Activated T-cell treated with anti-CD3 and anti-CD28 coated beads for 4 hours (primary cell): Measurements from ENCODE around the gene CDH26.

Source experiments
- DNase-seq: peaks from one replicate; pipeline ENCODE4 v3.0.0-alpha.2; 2020

Gene CDH26

GRCh38 chr20:59958123-59958522 is at the start of gene CDH26:
TSS of gene CDH26 (plus strand) at chr20:59958423. CDS start at chr20:59958727, 304 bp downstream.
- DNase-seq = no peak

GRCh38 chr20:59908855-59909254 is 49.4 kb upstream of the CDH26 start:
- DNase-seq = no peak

- no peak for DNase-seq
These were observed 47.2 kb upstream of the CDH26 start for GRCh38 chr20:59911041-59911440.

GRCh38 chr20:59912609-59913008 is 45.6 kb upstream of the CDH26 start:
- no peak for DNase-seq

GRCh38 chr20:59920944-59921343 is 37.3 kb upstream of the CDH26 start:
- DNase-seq = no peak

- DNase-seq = no peak
These were observed 34.7 kb upstream of the CDH26 start for GRCh38 chr20:59923514-59923913.

- DNase-seq = no peak
These were observed 32.9 kb upstream of the CDH26 start for GRCh38 chr20:59925359-59925758.

- no peak for DNase-seq
These were observed 32.3 kb upstream of the CDH26 start for GRCh38 chr20:59925899-59926298.

- no peak for DNase-seq
These were observed 26.5 kb upstream of the CDH26 start for GRCh38 chr20:59931511-59932312.

- no peak for DNase-seq
These were observed 25.5 kb upstream of the CDH26 start for GRCh38 chr20:59932616-59933295.

GRCh38 chr20:59933296-59933848 is 24.9 kb upstream of the CDH26 start, which contains the start of gene SYCP2:
TSS of gene SYCP2 (minus strand) at chr20:59933637. CDS start at chr20:59922413, 11,224 bp downstream.
- peak; percentile 53 for DNase-seq

GRCh38 chr20:59933849-59934585 is 24.2 kb upstream of the CDH26 start:
- peak; percentile 71 for DNase-seq

- DNase-seq = no peak
These were observed 22.6 kb upstream of the CDH26 start for GRCh38 chr20:59935457-59936185.

GRCh38 chr20:59936409-59936808 is 21.8 kb upstream of the CDH26 start:
- DNase-seq = no peak

- no peak for DNase-seq
These were observed 21.1 kb upstream of the CDH26 start for GRCh38 chr20:59937150-59937549.

GRCh38 chr20:59938221-59938620 is 20.0 kb upstream of the CDH26 start:
- no peak for DNase-seq

- no peak for DNase-seq
These were observed 19.5 kb upstream of the CDH26 start for GRCh38 chr20:59938696-59939051.

GRCh38 chr20:59939052-59939878 is 19.0 kb upstream of the CDH26 start:
- no peak for DNase-seq

- no peak for DNase-seq
These were observed 18.4 kb upstream of the CDH26 start for GRCh38 chr20:59939879-59940128.

GRCh38 chr20:59940129-59940955 is 17.9 kb upstream of the CDH26 start, which contains the start of the genes FAM217B and PPP1R3D:
TSS of gene FAM217B (plus strand) at chr20:59940389. CDS start at chr20:59943944, 3,555 bp downstream.
TSS of gene PPP1R3D (minus strand) at chr20:59940305. CDS start at chr20:59939931, 374 bp downstream.
- peak; percentile 79 for DNase-seq

GRCh38 chr20:59940956-59941294 is 17.3 kb upstream of the CDH26 start:
- no peak for DNase-seq
